H1 (cell line): Measurements from ENCODE around the gene GNLY. TPM values are rescaled to one million over a fixed set of nuclear protein-coding genes. Genes with fewer than 3 reads are reported as not detected.

ENCODE experiments used
- CTCF ChIA-PET: fragments of 300-600 bp; sonication (Branson Sonifier 250); formaldehyde crosslinking; loops from one replicate; lab custom pipeline; 2021; ENCODE audit not compliant: partially characterized antibody; lab: Charles Lee
- POLR2A ChIA-PET: fragments of 300-600 bp; sonication (Branson Sonifier 250); formaldehyde crosslinking; loops from one replicate; lab custom pipeline; 2021; ENCODE audit warnings: inconsistent platforms; ENCODE audit not compliant: partially characterized antibody; lab: Charles Lee
- DNase-seq, 2 experiments: peaks; one replicate each; pipeline versions ENCODE4 v3.0.0 to v3.0.0-alpha.2; 2010 to 2022; ENCODE audit warnings: low spot score in 2 of 2, low read depth in 1 of 2, mixed read lengths in 1 of 2
- FAIRE-seq: peaks from 2 replicates; lab custom pipeline; 2011; peaks lifted over from hg19 to GRCh38; lab: Jason Lieb, UNC
- H2AFZ ChIP-seq: 2 replicates; pipeline ENCODE4 v1.8.1; 2012; ENCODE audit warnings: low read length, inconsistent platforms
- H2AK5ac ChIP-seq: 2 replicates; pipeline ENCODE4 v1.6.1; 2013; ENCODE audit warnings: low read depth, low read length
- H2BK120ac ChIP-seq: replicated peaks from 2 replicates; pipeline ENCODE3; 2013; ENCODE audit warnings: low read depth, low read length, inconsistent platforms
- H2BK12ac ChIP-seq: 2 replicates; pipeline ENCODE4 v1.6.1; 2013; ENCODE audit warnings: low read depth, low read length
- H2BK15ac ChIP-seq: 2 replicates; pipeline ENCODE4 v1.6.1; 2013; ENCODE audit warnings: low read length
- H2BK20ac ChIP-seq: 2 replicates; pipeline ENCODE4 v1.6.1; 2013; ENCODE audit warnings: low read length
- H2BK5ac ChIP-seq: 2 replicates; pipeline ENCODE4 v1.6.1; 2013; ENCODE audit warnings: low read depth, low read length
- H3K14ac ChIP-seq: 2 replicates; pipeline ENCODE4 v1.6.1; 2013; ENCODE audit warnings: inconsistent platforms; ENCODE audit not compliant: insufficient read length
- H3K18ac ChIP-seq: 2 replicates; pipeline ENCODE4 v1.6.1; 2013; ENCODE audit warnings: low read length; ENCODE audit errors: extremely low read depth
- H3K23ac ChIP-seq: 2 replicates; pipeline ENCODE4 v1.6.1; 2013; ENCODE audit warnings: inconsistent platforms; ENCODE audit not compliant: insufficient read length
- H3K23me2 ChIP-seq: 2 replicates; pipeline ENCODE4 v1.6.1; 2013; ENCODE audit warnings: low read depth, low read length
- H3K27ac ChIP-seq: 2 replicates; pipeline ENCODE4 v1.6.1; 2011; ENCODE audit warnings: low read depth, low read length, inconsistent platforms
- H3K27me3 ChIP-seq, 4 experiments: replicated peaks in 1 of 4; 1 replicate in 1 of 4; 2 replicates in 3 of 4; pipeline versions ENCODE4 v1.6.1 to v1.8.1; 2011 to 2013; ENCODE audit warnings: low read length in 3 of 4, mild to moderate bottlenecking in 3 of 4, inconsistent platforms in 2 of 4, mixed read lengths in 2 of 4, moderate library complexity in 1 of 4; ENCODE audit not compliant: control insufficient read depth in 3 of 4, insufficient read depth in 3 of 4; ENCODE audit errors: extremely low read depth in 1 of 4
- H3K36me3 ChIP-seq, 4 experiments: 2 replicates each; pipeline versions ENCODE4 v1.6.1 to v1.8.1; 2011 to 2013; ENCODE audit warnings: mild to moderate bottlenecking in 4 of 4, low read length in 3 of 4, moderate library complexity in 2 of 4, control low read depth in 1 of 4, inconsistent platforms in 1 of 4; ENCODE audit not compliant: insufficient read depth in 4 of 4, control insufficient read depth in 2 of 4
- H3K4ac ChIP-seq: replicated peaks from 2 replicates; pipeline ENCODE3; 2013; ENCODE audit warnings: low read length, low read depth, mixed read lengths, inconsistent platforms; ENCODE audit not compliant: insufficient read length
- H3K4me1 ChIP-seq, 4 experiments: replicated peaks in 1 of 4; 1 replicate in 1 of 4; 2 replicates in 3 of 4; pipeline versions ENCODE4 v1.6.1 to v1.8.1; 2011 to 2013; ENCODE audit warnings: low read length in 3 of 4, inconsistent platforms in 2 of 4, mixed read lengths in 1 of 4; ENCODE audit not compliant: insufficient read depth in 4 of 4, control insufficient read depth in 3 of 4
- H3K4me2 ChIP-seq, 2 experiments: 2 replicates each; pipeline versions ENCODE4 v1.6.1 to v1.8.1; 2011 to 2013; ENCODE audit warnings: low read depth in 2 of 2, low read length in 2 of 2, control low read depth in 1 of 2, inconsistent platforms in 1 of 2, mild to moderate bottlenecking in 1 of 2; ENCODE audit not compliant: insufficient read depth in 1 of 2
- H3K4me3 ChIP-seq, 4 experiments: fragments of 200-600, 300-600 bp in 1 of 4; sonication (generic), shearing (Covaris generic), sonication (Bioruptor Twin) in 1 of 4; 2 replicates each; pipeline versions ENCODE4 v1.5.1 to v1.8.1; 2011 to 2016; ENCODE audit warnings: low read length in 4 of 4, low read depth in 3 of 4, control low read depth in 2 of 4, inconsistent platforms in 2 of 4, mild to moderate bottlenecking in 2 of 4, mixed read lengths in 1 of 4, moderate library complexity in 1 of 4; ENCODE audit not compliant: insufficient read depth in 2 of 4; ENCODE audit errors: extremely low read depth in 1 of 4
- H3K56ac ChIP-seq: replicated peaks from 2 replicates; pipeline ENCODE3; 2013; ENCODE audit warnings: low read depth, mild to moderate bottlenecking, mixed read lengths, low read length, inconsistent platforms; ENCODE audit not compliant: insufficient read length
- H3K79me1 ChIP-seq: 2 replicates; pipeline ENCODE4 v1.6.1; 2013; ENCODE audit warnings: low read depth, low read length, control low read depth
- H3K79me2 ChIP-seq, 2 experiments: 2 replicates each; pipeline versions ENCODE4 v1.6.1 to v1.8.1; 2012 to 2013; ENCODE audit warnings: low read length in 2 of 2, mild to moderate bottlenecking in 2 of 2, inconsistent platforms in 1 of 2; ENCODE audit not compliant: insufficient read depth in 2 of 2, control insufficient read depth in 1 of 2
- H3K9ac ChIP-seq, 4 experiments: replicated peaks in 1 of 4; 1 replicate in 1 of 4; 2 replicates in 3 of 4; pipeline versions ENCODE4 v1.6.1 to v1.8.1; 2011 to 2013; ENCODE audit warnings: low read depth in 3 of 4, low read length in 3 of 4, control low read depth in 2 of 4, mild to moderate bottlenecking in 2 of 4, moderate library complexity in 2 of 4, inconsistent platforms in 1 of 4; ENCODE audit errors: extremely low read depth in 1 of 4
- H3K9me3 ChIP-seq, 2 experiments: 2 replicates each; pipeline versions ENCODE4 v1.6.1 to v1.8.1; 2012 to 2013; ENCODE audit warnings: mild to moderate bottlenecking in 2 of 2, moderate library complexity in 2 of 2, control low read depth in 1 of 2, inconsistent platforms in 1 of 2, low read depth in 1 of 2, low read length in 1 of 2, mixed read lengths in 1 of 2; ENCODE audit not compliant: insufficient read depth in 2 of 2
- H4K20me1 ChIP-seq, 2 experiments: replicated peaks in 1 of 2; 2 replicates each; pipeline versions ENCODE3 to v1.8.1; 2011 to 2013; ENCODE audit warnings: inconsistent platforms in 2 of 2, low read length in 2 of 2, mild to moderate bottlenecking in 1 of 2; ENCODE audit not compliant: insufficient read depth in 2 of 2, control insufficient read depth in 1 of 2
- H4K5ac ChIP-seq: 2 replicates; pipeline ENCODE4 v1.6.1; 2013; ENCODE audit warnings: low read length, low read depth, mixed read lengths, inconsistent platforms; ENCODE audit not compliant: insufficient read length
- H4K8ac ChIP-seq: 2 replicates; pipeline ENCODE4 v1.8.0; 2013; ENCODE audit warnings: mild to moderate bottlenecking, moderate library complexity, low read length, inconsistent platforms; ENCODE audit not compliant: insufficient read depth; ENCODE audit errors: extremely low read depth
- H4K91ac ChIP-seq: replicated peaks from 2 replicates; pipeline ENCODE3; 2013; ENCODE audit warnings: low read length, mixed read lengths, inconsistent platforms; ENCODE audit not compliant: insufficient read length
- BACH1 ChIP-seq: IDR thresholded peaks from 2 replicates; pipeline ENCODE4 v1.6.1; 2012; ENCODE audit warnings: low read length, improper control_type of control experiment
- CREB1 ChIP-seq: IDR thresholded peaks from 2 replicates; pipeline ENCODE4 v1.6.1; 2012; ENCODE audit warnings: inconsistent platforms
- FOSL1 ChIP-seq: IDR thresholded peaks from 2 replicates; pipeline ENCODE4 v1.6.1; 2011; ENCODE audit warnings: mild to moderate bottlenecking, low read depth, low read length, moderate library complexity; ENCODE audit not compliant: insufficient read depth
- GABPA ChIP-seq: IDR thresholded peaks from 2 replicates; pipeline ENCODE4 v1.6.1; 2011; ENCODE audit warnings: mild to moderate bottlenecking, low read length, moderate library complexity, borderline replicate concordance; ENCODE audit not compliant: insufficient read depth
- MAFK ChIP-seq: IDR thresholded peaks from 2 replicates; pipeline ENCODE4 v1.6.1; 2012; ENCODE audit warnings: low read depth, mild to moderate bottlenecking, improper control_type of control experiment, low read length
- RBBP5 ChIP-seq: IDR thresholded peaks from 2 replicates; pipeline ENCODE4 v1.7.1; 2012; ENCODE audit warnings: low read depth, mild to moderate bottlenecking, inconsistent platforms, low read length, moderate library complexity, borderline replicate concordance
- RXRA ChIP-seq: IDR thresholded peaks from 2 replicates; pipeline ENCODE4 v1.6.1; 2011; ENCODE audit warnings: low read depth, mild to moderate bottlenecking, low read length, moderate library complexity; ENCODE audit not compliant: insufficient read depth
- SP2 ChIP-seq: IDR thresholded peaks from 2 replicates; pipeline ENCODE4 v1.6.1; 2012; ENCODE audit warnings: mild to moderate bottlenecking, low read length, inconsistent platforms
- TAF7 ChIP-seq: optimal IDR thresholded peaks from 2 replicates; pipeline ENCODE3; 2011; ENCODE audit warnings: low read depth, mild to moderate bottlenecking, inconsistent platforms, low read length, moderate library complexity, borderline replicate concordance
- YY1 ChIP-seq: IDR thresholded peaks from 2 replicates; pipeline ENCODE4 v1.6.1; 2011; ENCODE audit warnings: low read depth, mild to moderate bottlenecking, low read length
- ZNF274 ChIP-seq: IDR thresholded peaks from 2 replicates; pipeline ENCODE4 v1.7.0; 2012; ENCODE audit warnings: low read length, borderline replicate concordance; ENCODE audit errors: extremely low read depth
- WGBS, 2 experiments: shearing (Covaris generic) in 1 of 2; methylation state at CpG; one replicate each; pipeline versions ENCODE4 v1.1.6 to v1.1.7; 2013 to 2015; ENCODE audit warnings: low lambda C conversion rate in 2 of 2, mixed read lengths in 2 of 2, inconsistent platforms in 1 of 2, low coverage in 1 of 2, missing lambda C conversion rate in 1 of 2; ENCODE audit not compliant: insufficient replicate concordance in 2 of 2, insufficient coverage in 1 of 2, insufficient read length in 1 of 2; ENCODE audit errors: extremely low coverage in 1 of 2, missing lambda C conversion rate in 1 of 2; 5-methylcytosine and 5-hydroxymethylcytosine counted together
- polyA plus RNA-seq, 7 experiments: library from polyadenylated mRNA; depleted of rRNA in 3 of 7; stranded (reverse) in 5 of 7; unstranded in 2 of 7; fragments of >200 nt in 5 of 7; fragments of 200-250 nt in 2 of 7; gene quantifications; 1 replicate in 5 of 7; 2 replicates in 1 of 7; 4 replicates in 1 of 7; pipeline versions ENCODE4 v1.2.1 to v1.2.3, GENCODE V29; 2011 to 2013; ENCODE audit warnings: missing spikeins in 2 of 7, mixed read lengths in 2 of 7
- total RNA-seq: library from RNA; stranded (reverse); fragmentation: NEBNext Ultra II Directional; extraction: Animal tissue kit (Norgen Biotek cat#: 25700); gene quantifications from 2 replicates; pipeline ENCODE4 v1.2.1, GENCODE V29; 2021
- TF ChIP-seq, protein P1 (sequence below): IDR thresholded peaks from 2 replicates; pipeline ENCODE4 v1.6.1; 2011; ENCODE audit warnings: low read depth, mild to moderate bottlenecking, low read length; ENCODE audit not compliant: insufficient read depth

Gene GNLY
- total and polyA plus RNA-seq, 2 of the 8 experiments (the other 6 are each of a cell fraction or from before 2014, with no cell fraction given): 0.03 TPM; not detected in 1

DNA sequence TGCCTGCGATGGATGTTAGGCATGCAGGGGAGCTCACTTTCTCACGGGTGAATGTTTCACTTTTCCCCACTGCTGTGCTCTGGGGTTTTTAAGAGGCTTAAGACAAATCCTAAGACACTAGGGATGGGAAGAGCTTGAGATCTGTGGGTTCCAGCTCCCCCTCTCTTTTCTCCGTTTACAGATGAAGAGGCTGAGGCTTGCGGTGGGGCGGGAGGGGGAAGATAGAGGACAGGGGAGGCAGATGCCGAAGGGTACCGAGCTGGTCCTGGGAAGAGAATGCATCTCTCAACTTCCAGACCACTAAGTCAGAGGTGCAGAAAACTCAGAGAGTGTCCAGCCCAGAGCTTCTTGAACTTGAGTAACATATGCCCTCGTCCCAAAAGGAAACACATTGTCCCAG is 51.5 kb downstream of the GNLY start:
- Histone ChIP-seq H2BK15ac (no peak overlapping the region), H3K79me2 (no peaks in the 10 kb centered on the region), H3K4me1 (peaks cover 0 to 9% (median 4%) of the 10 kb centered on the region in 4 experiments; a peak in 3 of 7 replicates), H2BK20ac (no peak overlapping the region), H3K14ac (no peak overlapping the region), H3K36me3 (no peaks in the 10 kb centered on the region), H2BK5ac (no peak overlapping the region), H3K27ac (no peak overlapping the region), H3K79me1 (no peaks in the 10 kb centered on the region), H3K9me3 (no peaks in the 10 kb centered on the region), H2BK12ac (no peak overlapping the region), H2AFZ (no peak overlapping the region), H3K27me3 (peaks cover 0 to 8% (median 2%) of the 10 kb centered on the region in 4 experiments; a peak in 4 of 7 replicates), H2AK5ac (no peak overlapping the region), H3K23ac (no peak overlapping the region), H3K23me2 (no peaks in the 10 kb centered on the region; the same call in 1 of the 2 replicates), H3K4ac (no peak overlapping the region), H4K91ac (no peak overlapping the region), H4K5ac (no peak overlapping the region), H4K20me1 (no peaks in the 10 kb centered on the region), H2BK120ac (no peak overlapping the region), H4K8ac (no peak overlapping the region), H3K4me3 (no peak overlapping the region), H3K9ac (no peak overlapping the region), H3K56ac (no peak overlapping the region), H3K4me2 (no peak overlapping the region), H3K18ac (no peak overlapping the region)
- ChIA-PET POLR2A (interaction anchor here (0.7 to 1.1 kb wide), 3 partner anchors 8 to 40 kb away, joined by 3 read pairs; partner anchors contain the start of gene ATOH8), CTCF (interaction anchor here (0.7 to 47.8 kb wide), 14 partner anchors 10 to 97 kb away, joined by 3 to 986 read pairs (median 4); no protein-coding TSS in a partner anchor)
- DNase-seq: no peak
- FAIRE-seq: no peak
- 79% methylated on average over 8 of the region's 8 CpGs; no CpG with 5 or more reads in 1 of the 2 experiments for WGBS, 2 experiments
- TF ChIP-seq RXRA (no peak), BACH1 (no peak), GABPA (no peak), SP2 (no peak), FOSL1 (no peak), YY1 (no peak), TAF7 (no peak), CREB1 (no peak), MAFK (no peak), RBBP5 (no peak), ZNF274 (no peak)
- TF ChIP-seq, protein P1, sequence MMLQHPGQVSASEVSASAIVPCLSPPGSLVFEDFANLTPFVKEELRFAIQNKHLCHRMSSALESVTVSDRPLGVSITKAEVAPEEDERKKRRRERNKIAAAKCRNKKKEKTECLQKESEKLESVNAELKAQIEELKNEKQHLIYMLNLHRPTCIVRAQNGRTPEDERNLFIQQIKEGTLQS: no peak
